Coronary artery (tissue), 2 donors: ENCODE measurements around the gene NFIB.

ENCODE experiments used
- DNase-seq: peaks from one replicate; pipeline ENCODE4 v3.0.0-alpha.2; 2017; ENCODE audit warnings: low spot score
- H3K27ac ChIP-seq, 2 donors: fragments of 200-600 bp; sonication (generic); one replicate each; pipeline ENCODE4 v1.5.1; 2016 to 2019
- H3K4me3 ChIP-seq: fragments of 200-600 bp; sonication (generic); 2 replicates; pipeline ENCODE4 v1.5.1; 2016; ENCODE audit warnings: mild to moderate bottlenecking, moderate library complexity
- TF ChIP-seq, protein P1 (sequence below): fragments of 200-600 bp; sonication (generic); IDR thresholded peaks from one replicate; pipeline ENCODE4 v1.5.1; 2019; ENCODE audit warnings: antibody characterized with exemption

Gene NFIB

DNA sequence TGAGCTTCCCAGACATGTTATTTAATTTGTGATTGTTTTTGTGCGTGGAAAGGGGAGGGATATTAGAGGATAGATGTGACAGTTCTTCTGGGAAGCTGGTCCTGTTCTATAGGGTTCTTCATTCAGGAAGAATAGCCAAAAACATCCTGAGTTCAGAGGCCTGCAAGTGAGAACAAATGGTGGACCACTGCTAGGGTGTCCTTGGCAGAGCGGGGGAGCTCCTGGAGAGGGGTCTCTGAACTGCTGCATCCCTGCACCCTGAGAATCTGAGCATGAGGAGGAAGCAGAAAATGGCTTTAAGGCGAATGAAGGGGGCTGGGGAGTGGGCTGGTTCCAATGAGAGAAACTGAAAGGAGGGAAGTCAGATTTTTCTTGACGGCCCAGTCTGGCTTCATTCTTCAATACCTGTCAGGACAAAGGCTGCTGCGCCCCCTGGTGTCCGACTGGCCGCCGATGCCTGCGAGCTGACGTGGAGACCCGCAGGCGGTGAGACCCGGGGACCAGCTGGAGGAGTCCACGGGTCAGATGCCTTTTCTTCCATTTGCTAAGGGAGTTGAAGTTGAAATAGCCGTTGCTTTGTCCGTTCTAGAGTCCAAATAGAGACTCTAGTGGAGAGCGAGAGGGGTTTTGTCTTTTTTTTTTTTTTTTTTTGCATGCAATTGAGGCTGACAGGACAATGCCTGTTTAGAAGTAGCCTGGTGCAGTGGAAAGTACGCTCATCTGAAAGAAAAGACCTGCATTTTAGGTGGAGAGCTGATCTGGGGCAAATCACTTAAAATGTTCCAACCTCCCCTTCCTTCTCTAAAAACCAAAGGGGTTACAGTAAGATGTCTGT lies 39.5 kb upstream of the NFIB start:
- TF ChIP-seq, protein P1, sequence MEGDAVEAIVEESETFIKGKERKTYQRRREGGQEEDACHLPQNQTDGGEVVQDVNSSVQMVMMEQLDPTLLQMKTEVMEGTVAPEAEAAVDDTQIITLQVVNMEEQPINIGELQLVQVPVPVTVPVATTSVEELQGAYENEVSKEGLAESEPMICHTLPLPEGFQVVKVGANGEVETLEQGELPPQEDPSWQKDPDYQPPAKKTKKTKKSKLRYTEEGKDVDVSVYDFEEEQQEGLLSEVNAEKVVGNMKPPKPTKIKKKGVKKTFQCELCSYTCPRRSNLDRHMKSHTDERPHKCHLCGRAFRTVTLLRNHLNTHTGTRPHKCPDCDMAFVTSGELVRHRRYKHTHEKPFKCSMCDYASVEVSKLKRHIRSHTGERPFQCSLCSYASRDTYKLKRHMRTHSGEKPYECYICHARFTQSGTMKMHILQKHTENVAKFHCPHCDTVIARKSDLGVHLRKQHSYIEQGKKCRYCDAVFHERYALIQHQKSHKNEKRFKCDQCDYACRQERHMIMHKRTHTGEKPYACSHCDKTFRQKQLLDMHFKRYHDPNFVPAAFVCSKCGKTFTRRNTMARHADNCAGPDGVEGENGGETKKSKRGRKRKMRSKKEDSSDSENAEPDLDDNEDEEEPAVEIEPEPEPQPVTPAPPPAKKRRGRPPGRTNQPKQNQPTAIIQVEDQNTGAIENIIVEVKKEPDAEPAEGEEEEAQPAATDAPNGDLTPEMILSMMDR, result peak; percentile 86
- peak; percentile 96 for DNase-seq
- H3K27ac ChIP-seq, result peak overlapping the region; percentile 92 to 93
- H3K4me3 ChIP-seq, result peak overlapping the region; percentile 74

DNA sequence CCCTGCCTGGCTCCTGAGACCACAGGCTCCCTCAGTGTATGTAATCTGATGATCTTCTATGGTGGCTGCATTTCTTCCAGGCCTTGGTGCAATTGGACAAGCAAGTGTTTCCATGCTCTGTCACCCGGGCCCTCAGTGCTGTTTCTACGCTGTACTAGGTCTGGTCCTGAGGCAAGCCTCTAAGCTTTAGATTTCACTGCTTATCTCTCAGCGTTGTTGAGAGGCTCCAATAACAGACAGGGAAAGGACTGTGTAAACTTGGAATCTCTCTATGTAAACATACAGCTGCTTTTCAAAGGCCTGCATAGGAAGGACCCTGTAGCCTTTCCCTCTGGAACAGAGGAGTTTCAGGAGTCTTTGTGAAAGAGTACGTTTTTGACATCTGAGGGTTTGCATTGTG lies 38.6 kb upstream of the NFIB start:
- no peak for DNase-seq
- H3K27ac ChIP-seq, result peak overlapping the region; percentile 92 to 93
- TF ChIP-seq, protein P1, result no peak
- peak overlapping the region; percentile 74 for H3K4me3 ChIP-seq

DNA sequence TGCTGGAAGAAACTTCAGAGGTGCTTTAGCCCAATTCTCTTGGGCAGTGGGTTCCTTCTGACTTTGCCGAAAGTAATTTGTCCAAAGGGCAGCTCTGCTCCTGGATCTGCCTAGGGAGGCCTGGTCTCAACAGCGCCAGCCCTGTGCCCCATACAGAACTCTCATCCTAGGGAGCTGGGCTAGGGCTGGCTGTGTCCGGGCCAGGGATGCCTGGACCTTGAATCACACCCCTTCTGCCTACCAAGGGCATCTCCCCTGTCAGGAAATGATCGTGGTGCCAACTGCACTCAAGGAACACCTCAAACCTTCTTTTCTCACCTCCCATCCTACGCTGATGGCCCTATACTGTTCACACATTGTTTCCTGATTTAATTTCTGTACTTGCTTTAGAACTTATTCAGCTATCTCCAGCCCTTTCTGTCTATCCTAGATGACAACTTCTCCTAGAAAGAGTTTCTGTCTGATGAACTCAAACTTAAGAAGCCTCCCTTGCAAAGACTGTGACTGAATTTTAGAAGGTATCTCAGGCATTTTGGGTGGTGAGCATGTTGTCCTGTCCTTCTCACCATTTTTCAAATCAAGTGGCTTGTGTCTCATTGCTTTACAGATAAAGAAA lies 37.4 kb upstream of the NFIB start:
- H3K4me3 ChIP-seq, result peak overlapping the region; percentile 74
- TF ChIP-seq, protein P1, result no peak
- H3K27ac ChIP-seq, result peak overlapping the region; percentile 92 to 93
- DNase-seq, result peak; percentile 81

DNA sequence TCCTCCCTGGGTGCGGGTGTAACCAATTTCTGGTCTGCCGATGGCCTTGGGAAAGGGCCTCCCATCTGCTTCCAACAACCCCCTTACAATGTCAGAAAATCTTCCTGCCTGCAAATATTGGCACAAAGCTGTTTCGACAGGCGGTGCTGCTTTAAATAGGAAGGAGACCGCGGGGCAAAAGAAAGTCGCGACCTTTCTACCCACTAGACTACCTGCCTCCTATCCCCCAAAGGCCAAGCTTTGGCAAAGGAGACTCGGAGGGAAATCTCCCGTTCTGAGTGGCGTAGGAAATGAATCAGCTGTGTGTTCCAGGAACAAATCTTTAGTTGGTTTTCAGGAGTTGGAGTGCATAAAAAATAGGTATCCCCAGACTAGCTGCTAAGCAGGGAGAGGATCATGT lies 36.8 kb upstream of the NFIB start:
- no peak for DNase-seq
- Histone ChIP-seq H3K27ac (peak overlapping the region; percentile 92 to 93), H3K4me3 (peak overlapping the region; percentile 74)
- TF ChIP-seq, protein P1, result no peak

DNA sequence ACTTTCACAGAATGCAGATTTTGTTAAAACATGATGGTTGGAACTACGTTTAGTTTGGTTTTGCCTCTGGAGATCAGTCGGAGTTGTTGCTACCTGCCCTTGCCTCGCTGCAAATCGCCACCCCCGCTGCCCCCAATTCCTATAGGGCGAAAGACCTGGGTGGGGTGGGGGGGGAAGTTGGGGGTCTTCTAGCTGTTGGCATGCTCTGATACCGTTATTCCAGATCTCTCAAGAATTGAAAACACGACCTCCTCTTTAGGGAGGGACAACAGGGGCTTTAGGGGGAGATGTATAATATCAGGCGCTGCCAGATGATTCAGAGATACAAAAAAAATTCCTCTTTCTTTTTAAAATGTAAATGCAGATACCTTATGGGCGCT lies 36.4 kb upstream of the NFIB start:
- Histone ChIP-seq H3K27ac (peak overlapping the region; percentile 92 to 93), H3K4me3 (peak overlapping the region; percentile 74)
- DNase-seq, result no peak
- TF ChIP-seq, protein P1, result no peak

DNA sequence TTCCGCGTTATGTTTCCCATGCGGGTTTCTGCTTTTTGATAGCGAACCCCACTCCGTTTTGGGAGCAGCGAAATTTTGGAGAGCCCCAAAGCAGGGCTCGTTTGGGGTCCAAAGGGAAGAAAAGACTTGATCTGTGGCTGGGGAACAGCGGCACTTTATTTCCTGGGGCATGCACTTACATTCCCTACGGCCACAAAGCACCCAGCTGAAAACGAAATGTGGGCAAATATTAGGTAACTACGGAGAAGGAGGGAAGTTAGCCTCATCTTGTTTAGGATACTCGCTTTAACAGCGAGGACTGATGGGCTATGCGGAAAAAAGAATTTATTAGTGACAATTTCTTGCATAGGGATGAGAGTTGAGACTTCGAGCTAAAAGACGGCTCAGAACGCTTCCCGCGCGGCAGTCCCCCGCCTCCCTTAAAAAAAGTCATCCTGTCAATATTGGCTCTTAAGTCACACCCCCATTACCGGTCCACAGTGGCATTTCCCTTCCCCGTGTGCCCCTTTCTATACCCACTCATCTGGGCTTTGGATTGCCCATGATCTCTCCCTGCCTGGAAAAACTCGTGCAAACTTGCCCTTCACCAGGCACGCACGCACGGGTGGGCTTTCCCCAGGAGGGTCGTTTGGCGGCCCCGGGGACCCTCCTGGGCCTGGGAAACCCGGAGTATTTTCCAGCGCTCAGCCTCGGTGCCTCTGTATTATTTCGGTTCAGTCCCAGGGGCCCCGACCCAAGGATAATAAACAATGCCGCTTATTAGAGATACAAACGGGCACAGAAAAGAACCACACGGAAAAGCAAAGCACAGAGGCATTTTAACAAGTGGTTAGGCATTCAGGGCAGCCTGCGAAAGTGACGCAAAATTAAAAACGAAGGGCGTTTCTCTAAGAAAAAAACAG lies 35.8 kb upstream of the NFIB start:
- TF ChIP-seq, protein P1, result no peak
- no peak for DNase-seq
- Histone ChIP-seq H3K27ac (peak overlapping the region; percentile 92 to 93), H3K4me3 (peak overlapping the region; percentile 74)
